Left lung (tissue), 10 donors: Measurements from ENCODE around the gene CSRP2. TPM values are rescaled to one million over a fixed set of nuclear protein-coding genes. Genes with fewer than 3 reads are reported as not detected.

Experiments
- ATAC-seq: fragments of 200-7000 bp; cut with Tn5 transposase; one replicate; pipeline ENCODE4 v1.9.1; 2020; ENCODE audit warnings: moderate library complexity
- DNase-seq, 4 donors: peaks; one replicate each; pipeline ENCODE4 v3.0.0-alpha.2; 2013 to 2020
- H3K27ac ChIP-seq, 2 donors: fragments of 200-600 bp; sonication (generic) in 1 of 2; one replicate each; pipeline versions ENCODE4 v1.5.0 to v1.8.0; 2020 to 2021
- H3K27me3 ChIP-seq, 2 donors: fragments of 200-600 bp; sonication (generic) in 1 of 2; one replicate each; pipeline versions ENCODE4 v1.5.0 to v1.8.0; 2020 to 2021
- H3K36me3 ChIP-seq, 2 donors: fragments of 200-600 bp; sonication (generic) in 1 of 2; one replicate each; pipeline versions ENCODE4 v1.5.0 to v1.8.0; 2020 to 2021
- H3K4me1 ChIP-seq, 2 donors: fragments of 200-600 bp; one replicate each; pipeline ENCODE4 v1.8.0; 2021
- H3K4me3 ChIP-seq, 2 donors: fragments of 200-600 bp; sonication (generic) in 1 of 2; one replicate each; pipeline versions ENCODE4 v1.5.0 to v1.8.0; 2020 to 2021; ENCODE audit warnings: mild to moderate bottlenecking in 1 of 2
- H3K9me3 ChIP-seq, 2 donors: fragments of 200-600 bp; sonication (generic) in 1 of 2; one replicate each; pipeline versions ENCODE4 v1.5.0 to v1.8.0; 2020 to 2021
- intact Hi-C, 2 donors: fragments of 100-400 bp; cut with DNase I; formaldehyde crosslinking; loops; one replicate each; pipeline versions ENCODE4 v1.11.2 to v1.14.2; 2022
- polyA plus RNA-seq, 6 donors: library from polyadenylated mRNA; unstranded; fragments of 120-200 nt; gene quantifications; one replicate each; pipeline ENCODE4 v1.2.1, GENCODE V29; 2013; ENCODE audit not compliant: insufficient read length in 6 of 6
- total RNA-seq, 2 donors: library from RNA; stranded (reverse); fragmentation: NEBNext Ultra II Directional; extraction: Animal tissue kit (Norgen Biotek cat#: 25700); gene quantifications; one replicate each; pipeline ENCODE4 v1.2.1, GENCODE V29; 2021
- TF ChIP-seq, protein P1 (sequence below), 2 donors: fragments of 200-600 bp; sonication (generic) in 1 of 2; IDR thresholded peaks; one replicate each; pipeline versions ENCODE4 v1.5.0 to v1.8.0; 2021; ENCODE audit warnings: antibody characterized with exemption in 2 of 2
- donor health status: DM: no; HTN: yes; CAD: no.
- donor health status: DM: no; HTN: no; CAD: no.

CSRP2 gene
- total and polyA plus RNA-seq, 8 donors, result 21.0 to 28.9 (median 24.0) TPM

DNA sequence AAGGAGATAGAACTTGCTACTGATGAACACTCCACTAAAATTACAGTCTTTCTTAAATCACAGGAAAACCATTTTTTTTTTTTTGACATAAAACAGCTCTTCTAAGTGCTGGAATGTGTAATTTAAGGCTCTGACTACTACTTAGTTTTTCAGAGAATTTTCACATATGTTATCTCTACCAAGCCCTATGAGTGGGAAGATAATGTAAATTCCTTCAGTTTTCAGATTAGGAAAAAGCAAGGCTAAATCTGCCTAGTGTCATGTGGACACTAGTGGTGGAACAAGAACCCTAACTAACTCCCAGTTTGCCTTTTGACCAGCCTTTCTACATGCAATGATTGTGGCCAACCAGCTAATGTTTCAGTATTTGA lies 37.3 kb upstream of the CSRP2 start:
- H3K27me3 ChIP-seq, result no peaks in the 10 kb centered on the region
- H3K9me3 ChIP-seq, result no peaks in the 10 kb centered on the region
- no peak for DNase-seq
- ATAC-seq, result no peak
- TF ChIP-seq, protein P1, sequence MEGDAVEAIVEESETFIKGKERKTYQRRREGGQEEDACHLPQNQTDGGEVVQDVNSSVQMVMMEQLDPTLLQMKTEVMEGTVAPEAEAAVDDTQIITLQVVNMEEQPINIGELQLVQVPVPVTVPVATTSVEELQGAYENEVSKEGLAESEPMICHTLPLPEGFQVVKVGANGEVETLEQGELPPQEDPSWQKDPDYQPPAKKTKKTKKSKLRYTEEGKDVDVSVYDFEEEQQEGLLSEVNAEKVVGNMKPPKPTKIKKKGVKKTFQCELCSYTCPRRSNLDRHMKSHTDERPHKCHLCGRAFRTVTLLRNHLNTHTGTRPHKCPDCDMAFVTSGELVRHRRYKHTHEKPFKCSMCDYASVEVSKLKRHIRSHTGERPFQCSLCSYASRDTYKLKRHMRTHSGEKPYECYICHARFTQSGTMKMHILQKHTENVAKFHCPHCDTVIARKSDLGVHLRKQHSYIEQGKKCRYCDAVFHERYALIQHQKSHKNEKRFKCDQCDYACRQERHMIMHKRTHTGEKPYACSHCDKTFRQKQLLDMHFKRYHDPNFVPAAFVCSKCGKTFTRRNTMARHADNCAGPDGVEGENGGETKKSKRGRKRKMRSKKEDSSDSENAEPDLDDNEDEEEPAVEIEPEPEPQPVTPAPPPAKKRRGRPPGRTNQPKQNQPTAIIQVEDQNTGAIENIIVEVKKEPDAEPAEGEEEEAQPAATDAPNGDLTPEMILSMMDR (IDR thresholded peaks at IDR 0.05), result no peak
- H3K4me3 ChIP-seq, result no peak overlapping the region
- intact Hi-C loops, result no loop called here
- H3K36me3 ChIP-seq, result no peaks in the 10 kb centered on the region
- H3K27ac ChIP-seq, result no peak overlapping the region
- H3K4me1 ChIP-seq, result no peaks in the 10 kb centered on the region

DNA sequence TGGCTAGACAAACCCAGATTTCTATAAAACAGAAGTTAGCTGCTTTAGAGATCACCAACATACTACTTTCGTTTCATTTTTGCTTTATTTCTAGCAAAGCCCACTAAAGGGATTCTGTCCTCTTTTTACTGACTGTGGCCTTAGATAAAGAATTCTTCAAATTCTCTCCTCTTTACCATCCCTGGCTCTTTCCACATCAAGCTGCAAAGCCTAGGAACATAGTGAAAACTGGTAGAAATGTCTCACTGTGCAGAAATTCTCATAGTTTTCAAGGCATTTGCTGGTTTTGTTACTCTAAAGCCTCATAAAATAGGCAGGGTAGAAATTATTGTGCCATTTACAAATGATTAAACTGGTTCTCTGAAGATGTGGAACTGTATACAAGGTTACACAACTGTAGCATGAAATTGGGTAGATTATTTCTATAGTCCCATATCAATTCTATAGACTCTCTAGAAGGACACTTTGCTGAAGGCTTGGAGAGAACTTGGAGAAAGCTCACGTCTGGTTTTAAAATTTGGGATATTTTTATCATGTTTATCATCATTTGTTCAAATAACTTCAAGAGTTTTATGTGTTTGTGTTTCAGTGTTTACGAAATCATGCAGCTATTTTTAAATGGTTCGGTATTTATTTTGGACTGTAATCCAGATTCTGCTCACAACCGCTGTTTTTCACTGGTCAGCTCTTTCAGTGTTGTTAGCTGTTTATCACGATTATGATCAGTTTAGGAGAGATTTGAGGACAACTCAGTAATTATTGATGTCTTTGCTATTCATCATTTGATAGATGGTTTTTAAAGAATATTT lies 36.7 kb upstream of the CSRP2 start:
- TF ChIP-seq, protein P1 (IDR thresholded peaks at IDR 0.05), result no peak
- Histone ChIP-seq H3K4me1 (no peaks in the 10 kb centered on the region), H3K9me3 (no peaks in the 10 kb centered on the region), H3K27ac (peak overlapping the region in 1 of 2 donors; percentile 17), H3K4me3 (no peak overlapping the region), H3K27me3 (no peaks in the 10 kb centered on the region), H3K36me3 (no peaks in the 10 kb centered on the region)
- DNase-seq (no peak), ATAC-seq (peak; percentile 17)
- intact Hi-C loops, result no loop called here

DNA sequence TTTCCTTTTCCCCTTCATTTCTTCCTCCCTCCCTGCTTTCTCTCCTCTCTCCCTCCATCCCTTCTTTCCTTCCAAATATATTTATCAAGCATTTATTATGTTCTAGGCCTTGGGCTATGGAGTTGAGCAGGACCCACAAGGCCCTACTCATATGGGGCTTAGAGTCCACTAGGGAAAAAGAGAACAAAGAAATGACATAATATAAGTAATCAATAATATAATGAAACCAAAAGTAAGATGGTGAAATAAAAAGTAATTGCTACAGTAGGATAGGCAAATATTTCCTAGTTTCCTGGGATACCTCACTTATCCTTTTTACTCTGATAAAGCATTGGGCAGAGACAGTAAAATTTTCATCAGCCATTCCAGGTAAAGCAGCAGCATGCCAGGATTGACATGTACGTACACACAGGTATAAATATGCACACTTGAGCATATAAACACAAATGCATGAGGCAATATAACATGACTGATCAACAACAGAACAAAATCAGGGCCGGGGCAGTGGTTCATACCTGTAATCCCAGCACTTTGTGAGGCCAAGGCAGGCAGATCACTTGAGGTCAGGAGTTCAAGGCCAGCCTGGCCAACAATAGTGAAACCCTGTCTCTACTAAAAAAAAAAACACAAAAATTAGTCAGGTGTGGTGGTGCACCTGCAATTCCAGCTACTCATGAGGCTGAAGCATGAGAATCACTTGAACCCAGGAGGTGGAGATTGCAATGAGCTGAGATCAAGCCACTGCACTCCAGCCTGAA lies 35.5 kb upstream of the CSRP2 start:
- Histone ChIP-seq H3K9me3 (no peaks in the 10 kb centered on the region), H3K4me3 (no peak overlapping the region), H3K27ac (no peak overlapping the region), H3K36me3 (no peaks in the 10 kb centered on the region), H3K4me1 (no peaks in the 10 kb centered on the region), H3K27me3 (no peaks in the 10 kb centered on the region)
- intact Hi-C loops, result no loop called here
- ATAC-seq (no peak), DNase-seq (no peak)
- TF ChIP-seq, protein P1 (IDR thresholded peaks at IDR 0.05), result no peak

DNA sequence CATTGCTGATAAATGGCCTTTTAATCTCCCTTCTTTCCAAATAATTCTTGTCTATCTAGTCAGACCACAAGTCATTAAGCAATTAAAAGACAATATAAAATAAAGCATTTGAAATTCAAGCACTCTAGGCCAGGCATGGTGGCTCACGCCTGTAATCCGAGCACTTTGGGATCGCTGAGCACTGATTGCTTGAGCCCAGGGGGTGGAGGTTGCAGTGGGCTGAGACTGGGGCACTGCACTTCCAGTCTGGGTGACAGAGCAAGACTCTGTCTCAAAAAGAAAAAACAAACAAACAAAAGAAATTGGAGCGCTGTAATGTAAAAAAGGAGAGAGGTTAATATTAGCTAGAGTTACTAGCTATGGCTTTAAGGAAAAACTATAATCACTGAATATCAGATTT lies 30.5 kb upstream of the CSRP2 start:
- intact Hi-C loops, result no loop called here
- Histone ChIP-seq H3K4me1 (no peaks in the 10 kb centered on the region), H3K27ac (no peak overlapping the region), H3K27me3 (no peaks in the 10 kb centered on the region), H3K4me3 (no peak overlapping the region), H3K36me3 (no peaks in the 10 kb centered on the region), H3K9me3 (no peaks in the 10 kb centered on the region)
- DNase-seq (peak in 1 of 4 donors; percentile 51), ATAC-seq (no peak)
- TF ChIP-seq, protein P1 (IDR thresholded peaks at IDR 0.05), result no peak

DNA sequence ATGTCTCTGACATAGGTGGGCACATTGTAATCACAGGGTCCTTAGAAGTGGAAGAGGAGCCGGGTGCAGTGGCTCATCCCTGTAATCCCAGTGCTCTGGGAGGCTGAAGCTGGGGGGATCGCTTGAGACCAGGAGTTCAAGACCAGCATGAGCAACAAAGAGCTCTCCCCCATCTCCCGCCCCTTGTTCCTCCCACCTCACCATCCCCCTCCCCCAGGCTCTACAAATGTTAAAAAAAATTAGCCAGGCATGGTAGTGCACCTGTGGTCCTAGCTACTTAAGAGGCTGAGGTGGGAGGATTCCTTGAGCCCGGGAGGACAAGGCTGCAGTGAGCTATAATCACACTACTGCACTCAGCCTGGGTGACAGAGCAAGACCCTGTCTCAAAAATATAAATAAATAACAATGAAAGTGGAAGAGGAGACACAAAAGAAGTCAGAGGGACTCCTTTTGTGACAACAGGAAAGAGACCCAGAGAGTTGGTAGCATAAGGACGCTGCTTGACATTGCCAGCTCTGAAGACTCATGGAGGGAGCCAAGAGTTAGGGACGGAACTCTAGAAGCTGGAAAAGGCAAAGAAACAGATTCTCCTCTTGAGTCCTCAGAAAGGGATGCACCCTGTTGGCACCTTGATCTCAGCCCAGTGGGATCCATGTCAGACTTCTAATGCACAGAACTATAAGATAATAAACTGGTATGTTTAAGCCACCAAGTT lies 29.6 kb upstream of the CSRP2 start:
- Histone ChIP-seq H3K27me3 (no peaks in the 10 kb centered on the region), H3K4me1 (no peaks in the 10 kb centered on the region), H3K9me3 (no peaks in the 10 kb centered on the region), H3K4me3 (no peak overlapping the region), H3K36me3 (no peaks in the 10 kb centered on the region), H3K27ac (no peak overlapping the region)
- ATAC-seq, result no peak
- intact Hi-C loops, result no loop called here
- TF ChIP-seq, protein P1 (IDR thresholded peaks at IDR 0.05), result no peak
- no peak for DNase-seq
